Dermis microvascular lymphatic vessel endothelial cell (primary cell): ENCODE results near the gene HSPG2. TPM values are rescaled to one million over a fixed set of nuclear protein-coding genes. Genes with fewer than 3 reads are reported as not detected.

ENCODE experiments used
- DNase-seq, 2 donors: peaks; one replicate each; pipeline versions ENCODE4 v3.0.0 to v3.0.0-alpha.2; 2010; ENCODE audit warnings: low read depth in 2 of 2
- total RNA-seq: library from RNA; depleted of rRNA; stranded (reverse); fragments of >200 nt; gene quantifications from 2 replicates; pipeline ENCODE4 v1.2.1, GENCODE V29; 2014

HSPG2 gene
- total RNA-seq, 1 donor from 2014 or later, result 281 TPM

DNA sequence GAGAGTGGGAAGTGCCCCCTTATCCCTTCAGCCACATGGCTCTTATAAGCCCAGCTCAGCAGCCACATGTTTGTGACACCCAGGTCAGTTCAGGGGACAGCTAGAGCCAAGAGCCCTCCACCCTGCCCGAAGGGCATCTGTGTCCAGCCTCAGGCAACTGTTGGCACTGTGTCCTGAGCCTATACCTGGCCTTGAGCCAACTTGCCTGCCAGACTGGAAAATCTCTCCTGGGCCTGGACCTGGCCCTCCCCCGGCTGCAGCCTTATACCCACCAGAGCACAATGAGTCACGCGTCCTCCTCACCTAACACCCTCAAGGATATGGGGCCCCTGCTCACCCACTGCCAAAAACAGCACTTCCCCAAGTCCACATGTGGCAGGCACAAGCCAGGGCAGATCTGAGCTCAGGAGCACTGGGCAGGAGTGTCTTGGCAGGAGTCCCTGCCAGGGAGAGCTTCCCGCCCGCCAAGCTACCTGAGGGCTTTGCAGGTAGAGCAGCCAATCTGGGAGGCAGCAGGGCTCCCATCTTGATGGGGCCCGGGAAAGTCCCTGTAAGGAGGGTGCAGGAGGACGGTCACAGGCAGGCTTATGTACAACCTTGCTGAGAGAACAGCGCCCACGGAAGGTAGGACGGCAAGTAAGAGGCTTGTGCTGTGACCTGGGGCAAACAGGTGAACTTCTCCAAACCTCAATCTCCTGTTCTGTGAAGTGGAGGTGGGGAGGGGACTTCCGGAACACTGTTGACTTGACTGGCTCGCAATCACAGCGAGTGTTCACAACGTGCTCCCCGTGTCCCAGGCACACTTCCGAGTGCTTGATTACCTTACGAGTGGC lies 19.8 kb upstream of the HSPG2 start:
- DNase-seq, result peak in 1 of 2 donors; percentile 92

DNA sequence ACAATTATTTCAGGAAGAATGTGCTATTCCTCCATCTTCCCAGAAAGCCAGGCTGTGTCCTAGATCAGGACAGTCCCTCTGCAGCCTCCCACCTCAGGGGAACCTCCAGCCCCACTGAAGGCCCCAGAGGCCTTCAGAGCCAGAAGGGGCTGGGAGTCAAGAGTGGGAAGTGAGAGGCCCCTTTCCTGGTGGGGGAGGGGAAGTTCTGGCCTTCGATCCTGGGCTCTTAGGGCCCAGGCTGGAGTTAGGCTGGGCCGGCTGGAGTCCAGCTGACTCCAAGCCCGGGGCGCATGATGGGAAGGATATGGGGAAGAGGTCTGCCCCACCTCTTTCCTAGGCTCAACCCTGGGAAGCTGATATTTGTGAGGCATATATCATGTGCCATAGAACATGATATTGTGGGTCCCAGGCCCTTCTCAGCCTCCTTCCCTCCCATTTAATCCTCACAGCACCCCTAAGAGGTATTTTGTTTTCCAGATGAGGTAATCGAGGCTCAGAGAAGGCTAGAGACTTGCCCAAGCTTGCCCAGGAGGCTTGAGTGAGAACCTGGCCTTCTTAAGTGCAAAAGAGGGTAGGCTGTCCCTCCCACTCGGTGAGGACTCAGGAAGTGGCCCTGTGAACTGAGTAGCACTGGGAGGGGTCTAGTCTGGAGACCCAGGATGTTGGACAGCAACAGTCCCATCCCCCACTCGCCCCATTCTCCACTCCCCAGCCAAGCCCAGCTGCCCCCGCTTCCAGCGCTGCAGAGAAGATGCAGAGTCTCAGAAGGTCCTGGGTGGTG lies 18.6 kb upstream of the HSPG2 start:
- no peak for DNase-seq

DNA sequence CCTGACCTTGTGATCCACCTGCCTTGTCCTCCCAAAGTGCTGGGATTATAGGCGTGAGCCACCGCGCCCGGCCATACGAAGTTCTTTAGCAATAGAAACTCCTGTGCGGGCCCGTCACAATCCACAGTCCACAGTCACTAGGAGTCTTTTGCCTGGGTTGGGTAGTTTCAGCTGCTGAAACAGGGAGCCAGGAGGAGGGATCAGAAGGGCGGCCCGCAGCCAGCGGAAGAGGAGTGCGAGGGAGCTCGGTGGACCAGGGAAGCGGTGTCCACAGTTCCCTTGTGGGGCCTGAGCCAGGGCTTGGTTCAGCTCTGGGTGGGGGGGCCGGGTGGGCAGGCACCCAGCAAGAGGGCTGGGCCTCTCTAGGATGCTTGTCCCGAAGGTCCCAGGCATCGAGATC lies 17.9 kb upstream of the HSPG2 start:
- no peak for DNase-seq

DNA sequence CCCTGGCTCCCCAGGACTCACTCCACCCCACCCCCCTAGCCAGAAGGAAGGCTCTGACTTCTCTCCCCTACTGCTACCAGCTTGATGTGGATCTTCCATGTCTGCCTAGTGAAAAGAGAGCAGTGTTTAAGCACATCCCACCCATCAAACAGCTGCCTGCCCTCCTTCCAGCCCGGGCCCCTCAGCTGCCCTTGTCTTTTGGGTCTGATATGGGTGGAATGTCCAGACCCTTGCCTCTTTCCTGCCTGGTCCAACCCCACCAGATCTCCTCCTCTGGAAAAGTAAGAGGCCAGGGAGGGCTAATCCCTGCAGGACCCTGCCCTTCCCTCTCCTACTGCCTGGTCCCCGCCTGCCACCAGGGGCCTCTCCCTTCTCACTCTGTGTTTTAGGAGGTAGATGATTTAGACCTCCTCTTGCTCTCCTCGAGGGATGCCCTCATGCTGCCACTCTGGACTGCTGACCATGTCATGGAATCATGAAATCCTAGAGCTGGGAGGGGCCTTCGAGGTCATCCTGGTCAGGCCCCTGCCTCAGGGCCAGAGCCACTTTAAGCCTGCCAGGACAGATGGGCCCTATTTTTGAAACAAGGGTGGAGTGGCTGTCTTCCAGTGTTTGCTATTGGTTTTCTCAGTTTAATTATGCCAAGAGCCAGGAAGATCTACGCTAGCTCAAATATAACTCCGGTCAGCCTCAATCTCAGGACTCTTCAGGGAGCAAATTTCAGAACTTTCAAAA lies 15.8 kb upstream of the HSPG2 start:
- no peak for DNase-seq

DNA sequence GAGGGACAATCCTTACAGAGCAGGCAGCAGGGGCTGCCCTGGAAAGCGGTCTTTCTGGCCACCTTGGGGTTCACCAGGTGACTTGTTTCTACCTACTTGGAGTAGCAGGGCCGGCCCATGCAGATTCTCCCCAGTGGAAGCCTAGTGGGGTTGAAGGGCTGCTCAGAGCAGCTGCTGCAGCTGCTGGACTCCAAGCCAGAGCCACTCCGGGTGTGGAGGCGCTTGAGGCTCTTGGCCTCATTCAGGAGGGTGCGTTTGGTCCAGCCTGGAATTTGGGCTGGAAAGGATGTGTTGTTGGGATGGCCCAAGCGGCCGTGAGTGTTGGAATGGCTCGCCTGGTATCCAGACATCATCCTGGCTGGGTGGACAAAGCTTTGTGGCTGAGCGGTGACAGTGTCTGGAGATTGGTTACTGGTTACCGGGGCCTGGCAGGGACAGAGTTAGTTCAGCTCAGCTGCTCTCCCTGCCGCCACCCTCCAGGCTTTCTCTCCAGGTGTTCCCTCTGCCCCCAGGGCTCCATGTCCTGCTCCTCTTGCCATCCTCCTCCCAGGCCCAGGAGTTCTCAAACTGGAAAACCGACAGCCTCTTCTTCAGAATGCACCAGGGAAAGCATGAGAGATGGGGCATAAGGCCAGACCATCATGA lies 14.2 kb upstream of the HSPG2 start:
- no peak for DNase-seq

DNA sequence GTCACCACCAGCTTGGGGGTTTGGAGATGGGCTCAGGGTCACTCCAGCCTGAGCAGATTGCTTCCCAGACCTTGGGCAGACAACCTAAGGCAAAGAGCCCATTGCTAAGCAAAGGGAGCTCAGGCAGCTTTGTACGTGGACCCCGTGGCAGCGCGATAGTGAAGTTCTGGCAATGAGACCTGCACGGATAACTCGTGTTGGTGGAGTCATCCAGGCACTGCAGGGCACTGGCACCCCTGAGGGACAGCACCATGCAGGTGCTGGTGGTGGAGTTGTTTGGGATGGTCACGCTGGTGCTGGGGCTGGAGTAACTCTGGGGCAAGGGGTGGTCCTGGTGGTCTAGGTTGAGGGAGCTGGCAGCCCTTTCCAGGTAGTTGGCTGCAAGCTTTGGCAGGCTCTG lies 13.6 kb upstream of the HSPG2 start:
- no peak for DNase-seq

DNA sequence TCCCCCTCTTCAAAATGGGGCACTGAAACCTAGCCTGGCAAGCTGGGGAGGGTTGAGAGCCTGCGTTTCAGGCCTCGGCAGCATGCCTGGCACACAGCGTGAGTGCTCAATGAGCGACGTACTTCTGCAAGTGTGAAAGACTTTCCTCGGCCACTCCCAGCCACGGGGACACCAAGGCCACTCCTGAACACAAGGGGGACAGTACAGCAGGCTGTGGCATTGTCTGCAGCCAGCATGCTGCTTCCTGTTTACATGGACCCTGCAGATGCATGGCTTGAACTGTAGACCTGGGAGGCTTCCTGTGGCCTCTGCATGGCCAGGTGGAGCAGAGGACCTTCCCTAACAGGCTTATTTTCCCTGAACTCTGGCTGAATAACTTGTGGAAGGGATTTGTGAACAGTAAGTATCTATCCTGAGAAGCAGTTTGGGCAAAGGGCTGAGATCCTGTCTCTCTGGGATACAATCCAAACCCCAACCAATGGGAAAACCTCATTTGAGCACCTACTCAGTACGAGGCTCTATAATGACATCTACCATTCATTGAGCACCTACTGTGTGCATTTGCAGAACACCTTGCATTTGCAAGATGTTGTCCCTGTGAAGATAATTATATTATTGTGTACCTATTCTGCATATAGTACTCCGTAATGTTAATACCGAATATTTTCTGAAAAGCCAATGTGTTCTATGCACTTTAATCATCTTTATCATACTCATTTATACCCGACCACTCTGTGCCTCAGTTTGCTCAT lies 9.9 kb upstream of the HSPG2 start:
- peak; percentile 83 to 85 for DNase-seq

DNA sequence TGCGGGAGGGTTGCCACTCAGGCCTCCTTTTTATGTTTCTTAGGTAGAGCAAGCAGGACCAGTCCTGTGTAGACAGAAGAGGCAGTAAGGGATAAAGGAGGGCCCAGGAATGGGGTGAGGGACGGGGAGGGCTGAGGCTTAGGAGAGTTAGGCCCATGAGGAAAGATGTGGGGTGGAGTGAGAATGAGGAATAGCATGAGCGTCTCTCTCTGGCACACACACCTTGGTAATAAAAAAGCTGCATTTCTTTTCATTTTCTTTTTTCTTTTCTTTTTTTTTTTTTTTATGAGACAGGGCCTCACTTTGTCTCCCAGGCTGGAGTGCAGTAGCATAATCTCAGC lies 7.6 kb upstream of the HSPG2 start:
- DNase-seq, result no peak

DNA sequence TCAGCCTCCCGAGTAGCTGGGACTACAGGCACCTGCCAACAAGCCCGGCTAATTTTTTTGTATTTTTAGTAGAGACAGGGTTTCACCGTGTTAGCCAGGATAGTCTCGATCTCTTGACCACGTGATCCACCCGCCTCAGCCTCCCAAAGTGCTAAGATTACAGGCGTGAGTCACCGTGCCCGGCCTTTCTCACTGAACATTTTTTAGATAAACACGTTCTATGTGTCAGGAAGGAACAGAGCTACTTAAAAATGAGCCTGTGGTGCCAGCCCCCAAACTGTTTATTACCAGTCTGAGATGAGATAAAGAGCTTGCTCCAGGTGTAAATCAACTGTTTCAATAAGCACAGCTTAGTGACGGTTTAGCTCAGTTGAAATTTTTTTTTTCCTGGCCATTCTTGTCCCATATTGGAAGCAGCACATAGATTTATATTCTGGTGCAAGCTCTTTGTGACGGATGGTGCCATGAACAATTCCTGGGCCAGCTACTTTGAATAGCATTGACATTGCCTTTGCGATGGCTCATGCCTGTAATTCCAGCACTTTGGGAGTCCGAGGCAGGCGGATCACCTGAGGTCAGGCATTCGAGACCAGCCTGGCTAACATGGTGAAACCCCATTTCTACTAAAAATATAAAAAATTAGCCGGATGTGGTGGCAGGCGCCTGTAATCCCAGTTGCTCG lies 6.0 kb upstream of the HSPG2 start:
- peak in 1 of 2 donors; percentile 89 for DNase-seq

DNA sequence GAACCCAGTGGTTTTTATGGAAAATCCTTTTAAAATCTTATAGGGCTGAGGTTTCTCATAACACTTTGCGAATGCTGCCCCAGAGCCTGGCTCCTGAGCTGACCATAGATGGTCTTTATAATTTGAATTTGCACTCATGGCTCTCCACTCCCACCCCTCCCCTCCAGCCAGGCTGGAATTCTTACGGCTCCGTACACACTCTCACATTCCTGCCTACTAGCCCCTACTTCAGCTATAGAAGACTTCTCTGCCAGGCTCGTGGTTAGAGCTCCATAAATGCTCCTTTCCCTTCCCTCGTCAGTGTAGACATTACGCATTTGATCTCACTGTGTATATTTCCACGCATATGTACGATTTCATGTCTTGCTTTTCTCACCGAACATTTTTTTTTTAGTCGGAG lies 5.4 kb upstream of the HSPG2 start:
- DNase-seq, result no peak

DNA sequence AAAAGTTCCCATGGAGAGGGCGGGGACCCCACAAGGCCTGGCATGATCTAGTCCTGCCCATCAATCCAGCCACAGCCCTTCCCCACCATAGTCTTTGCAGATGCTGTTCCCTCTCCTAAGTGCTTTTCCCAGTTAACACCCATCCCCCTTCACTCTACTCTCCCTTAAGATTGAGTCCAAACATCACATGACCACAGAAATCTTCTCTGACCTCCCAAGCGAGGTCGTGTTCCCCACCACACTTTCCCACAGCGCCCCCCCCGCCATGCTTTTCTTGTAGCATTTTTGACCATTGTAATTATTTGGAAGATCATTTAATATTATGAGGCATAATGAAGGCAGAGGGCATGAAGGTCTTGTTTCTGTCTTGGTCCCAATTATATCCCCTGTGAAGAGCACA lies 4.3 kb upstream of the HSPG2 start:
- no peak for DNase-seq

DNA sequence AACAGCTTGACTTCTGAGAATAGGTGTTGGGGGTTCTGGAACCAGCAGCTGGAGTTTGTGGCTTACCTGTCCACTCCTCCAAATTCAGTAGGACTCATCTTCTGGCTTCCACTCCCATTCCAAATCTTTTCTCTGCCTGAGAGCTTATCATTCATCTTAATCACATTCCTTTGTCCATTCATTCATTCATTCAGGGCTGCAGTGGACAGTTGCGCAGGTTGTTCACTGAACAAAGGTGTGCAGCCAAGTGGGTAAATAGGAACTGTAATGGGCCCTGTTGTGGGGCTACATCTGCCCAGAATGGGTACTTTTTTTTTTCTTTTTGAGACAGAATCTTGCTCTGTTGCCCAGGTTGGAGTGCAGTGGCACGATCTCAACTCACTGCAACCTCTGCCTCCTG lies 3.4 kb upstream of the HSPG2 start:
- DNase-seq, result no peak

DNA sequence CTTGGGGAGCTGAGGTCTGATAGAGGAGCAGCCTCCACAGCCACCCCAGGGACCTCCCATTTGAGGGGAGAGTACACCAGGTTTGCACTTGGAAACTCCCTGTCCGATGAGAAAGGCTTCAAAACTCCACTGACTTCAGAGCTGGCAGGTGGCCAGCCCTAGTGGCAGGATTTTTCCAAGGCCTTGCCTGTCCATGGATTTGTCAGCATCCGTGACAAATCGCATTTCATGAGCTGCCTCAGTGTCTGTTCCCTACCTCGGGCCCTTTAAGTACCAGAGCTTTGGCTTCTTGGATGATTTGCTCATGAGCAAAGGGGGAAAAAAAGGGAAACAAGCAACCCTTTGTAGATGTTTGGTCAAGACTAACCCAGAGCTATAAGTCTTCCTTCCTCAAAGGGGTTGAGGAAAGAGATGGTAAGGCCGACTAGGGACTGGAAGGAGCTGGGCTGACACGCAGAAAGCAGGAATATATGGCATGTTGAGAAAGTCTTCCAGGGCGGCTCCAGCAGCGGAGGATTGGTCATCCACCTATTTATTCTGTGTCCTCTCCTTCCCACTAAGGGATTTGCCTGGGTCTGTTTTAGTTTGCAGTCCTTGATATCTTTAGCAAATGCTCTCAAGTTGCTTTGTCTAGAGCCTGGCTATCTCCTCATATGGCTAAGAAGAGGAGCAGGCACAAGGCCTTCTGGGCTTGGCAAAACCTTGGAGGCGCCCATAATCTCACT lies 2.7 kb upstream of the HSPG2 start:
- DNase-seq, result peak; percentile 97 to 99

DNA sequence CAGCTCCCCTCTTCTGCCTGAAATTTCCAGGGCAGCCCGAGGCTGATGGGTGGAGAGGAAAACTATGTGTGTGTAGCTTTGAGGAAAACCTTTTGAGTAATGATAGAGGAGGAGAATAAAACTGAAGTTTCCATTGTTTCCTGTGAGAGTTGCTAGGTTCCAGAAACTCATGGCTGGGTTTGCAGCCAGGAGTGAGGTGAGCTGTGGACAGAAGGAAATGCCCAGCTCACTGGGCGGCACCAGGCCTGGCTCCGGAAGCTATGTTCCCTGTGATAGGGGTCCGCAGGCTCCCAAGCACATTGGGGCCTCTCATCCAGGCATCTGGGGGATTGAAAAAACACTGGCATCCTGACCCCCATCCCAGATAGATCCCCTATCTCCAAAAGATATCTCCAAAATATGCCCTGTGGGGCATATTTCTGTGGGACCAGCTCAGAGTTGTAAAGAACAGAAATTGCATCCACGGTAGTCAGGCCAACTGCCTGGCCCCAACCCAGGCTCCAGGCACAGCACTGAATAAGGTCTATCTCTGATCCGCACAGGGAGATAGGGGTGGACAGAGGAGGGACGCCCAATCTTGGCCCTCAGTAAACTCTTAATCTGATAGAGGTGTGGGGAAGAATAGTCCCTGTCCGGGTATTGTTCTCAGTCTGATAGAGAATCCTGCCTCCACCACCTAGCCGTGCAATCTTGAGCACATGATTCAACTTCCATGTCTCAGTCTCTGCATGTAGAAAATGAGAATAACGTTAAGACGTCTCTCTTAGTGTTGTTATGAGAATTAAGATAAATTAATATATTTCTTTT lies 1.8 kb upstream of the HSPG2 start:
- DNase-seq, result peak; percentile 84 to 92

DNA sequence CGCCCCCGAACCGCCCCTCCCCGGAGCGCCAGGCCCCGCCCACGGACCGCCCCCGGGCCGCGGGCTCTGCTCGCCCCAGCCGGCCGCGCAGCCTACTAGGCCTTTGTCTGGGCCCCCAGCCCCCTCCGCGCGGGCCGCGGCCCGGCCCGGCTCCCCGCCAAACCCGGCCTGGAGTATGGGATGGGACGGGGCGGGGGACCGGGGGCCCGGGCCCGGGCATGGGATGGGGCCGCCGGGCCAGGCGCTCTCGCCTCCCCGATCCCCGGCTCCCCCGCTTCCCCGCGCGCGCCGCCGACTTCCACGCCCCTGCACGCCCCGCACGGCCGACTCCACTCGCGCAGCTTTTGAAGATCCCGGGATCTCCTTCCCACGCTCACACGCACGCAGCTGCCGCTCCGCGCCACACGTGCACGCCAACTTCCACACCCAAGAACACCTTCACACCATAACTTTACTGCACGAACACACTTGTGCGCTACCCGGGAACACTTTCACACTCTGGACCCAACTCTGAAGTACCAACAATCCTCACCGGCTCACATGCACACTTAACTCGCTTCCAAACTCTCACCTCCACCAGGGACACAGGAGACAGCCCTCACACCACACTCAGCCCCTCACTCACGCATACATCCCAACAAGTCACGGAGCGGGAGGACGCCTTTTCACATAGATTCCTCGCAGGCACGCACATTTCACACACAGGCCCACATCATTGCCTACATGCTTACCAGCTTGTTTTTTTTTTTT lies 437 bp upstream of the HSPG2 start:
- DNase-seq, result peak; percentile 58 to 92

DNA sequence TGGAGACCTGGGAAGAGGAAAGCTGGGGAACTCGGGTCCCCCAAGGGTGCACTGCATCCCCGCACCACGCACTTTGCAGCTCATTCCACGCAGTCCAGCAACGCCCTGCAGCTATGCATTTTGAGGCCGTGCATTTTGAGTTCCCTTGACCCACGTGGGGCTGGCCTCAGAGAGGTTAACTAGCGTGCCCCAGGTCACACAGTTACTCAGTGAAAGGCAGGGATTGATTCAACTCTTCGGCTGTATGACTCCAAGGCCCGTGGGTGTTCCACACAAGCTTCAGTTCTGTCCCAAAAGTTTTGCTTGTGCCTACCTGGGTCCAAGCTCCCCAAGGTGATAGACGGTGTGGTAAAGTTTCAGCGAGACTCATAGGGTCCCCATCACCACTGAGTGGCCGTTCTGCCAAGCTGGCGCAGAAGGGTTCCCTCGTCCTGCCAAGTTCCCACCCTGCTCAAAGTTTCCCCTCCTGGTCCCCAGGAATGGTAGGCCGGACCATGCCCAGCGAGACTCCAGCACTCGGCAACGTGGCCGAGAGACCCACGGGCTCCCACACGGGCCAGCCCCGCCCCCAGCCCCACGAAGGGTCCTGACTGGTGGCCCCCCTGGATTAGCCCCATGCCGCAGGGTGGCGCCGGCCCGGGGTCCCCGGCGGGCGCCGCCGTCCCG lies 611 bp downstream of the HSPG2 start:
- no peak for DNase-seq

DNA sequence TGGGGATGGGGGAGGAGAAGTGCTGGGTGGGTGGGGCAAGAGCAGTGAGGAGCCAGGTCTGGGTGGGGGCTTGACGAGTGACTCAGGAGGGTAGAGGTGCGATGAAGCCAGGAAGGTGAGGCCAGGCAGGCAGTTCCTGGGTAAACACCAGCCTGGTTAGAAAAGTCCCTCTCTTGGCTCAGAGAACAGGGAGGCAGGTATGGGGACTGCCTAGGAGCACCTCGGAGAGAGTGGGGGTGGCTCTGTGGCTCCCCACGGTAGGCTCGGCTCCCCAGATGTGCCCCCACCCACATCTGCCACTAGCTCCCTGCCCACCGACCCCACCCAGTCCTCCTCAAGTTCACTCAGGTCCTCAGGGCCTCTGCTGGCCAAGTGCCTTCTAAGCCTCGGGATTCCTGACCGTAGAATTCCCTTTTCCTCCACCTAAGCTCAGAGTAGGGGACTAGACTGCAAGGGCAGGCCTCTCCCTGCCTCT lies 1.2 kb downstream of the HSPG2 start:
- peak in 1 of 2 donors; percentile 72 for DNase-seq
